Esophagus muscularis mucosa (tissue), 4 donors: ENCODE data around the gene RNF220. TPM values are rescaled to one million over a fixed set of nuclear protein-coding genes. Genes with fewer than 3 reads are reported as not detected.

ENCODE experiments used
- DNase-seq: peaks from one replicate; pipeline ENCODE4 v3.0.0-alpha.2; 2017; ENCODE audit errors: extremely low spot score
- H3K27ac ChIP-seq, 4 donors: fragments of 200-600 bp; sonication (generic); replicated peaks in 1 of 4; 1 replicate in 3 of 4; 2 replicates in 1 of 4; pipeline ENCODE4 v1.5.1; 2016 to 2019; ENCODE audit warnings: mild to moderate bottlenecking in 1 of 4
- H3K27me3 ChIP-seq, 4 donors: fragments of 200-600 bp; sonication (generic); one replicate each; pipeline versions ENCODE4 v1.5.1 to v1.6.0; 2016 to 2019
- H3K36me3 ChIP-seq, 4 donors: fragments of 200-600 bp; sonication (generic); one replicate each; pipeline ENCODE4 v1.5.1; 2016 to 2019
- H3K4me1 ChIP-seq, 4 donors: fragments of 200-600 bp; sonication (generic); one replicate each; pipeline ENCODE4 v1.5.1; 2016 to 2019
- H3K4me3 ChIP-seq, 4 donors: fragments of 200-600 bp; sonication (generic); 1 replicate in 2 of 4; 2 replicates in 2 of 4; pipeline ENCODE4 v1.5.1; 2016 to 2019; ENCODE audit warnings: mild to moderate bottlenecking in 4 of 4, moderate library complexity in 1 of 4
- H3K9me3 ChIP-seq, 4 donors: fragments of 200-600 bp; sonication (generic); 1 replicate in 3 of 4; 2 replicates in 1 of 4; pipeline ENCODE4 v1.5.1; 2016 to 2019
- EP300 ChIP-seq: sonication (generic); formaldehyde crosslinking; IDR thresholded peaks from one replicate; pipeline ENCODE4 v1.6.1; 2017; ENCODE audit warnings: antibody characterized with exemption
- POLR2A ChIP-seq: fragments of 450-650 bp; IDR thresholded peaks from one replicate; pipeline ENCODE4 v1.6.1; 2017; ENCODE audit warnings: antibody characterized with exemption, moderate library complexity, mild to moderate bottlenecking, low read depth
- POLR2AphosphoS5 ChIP-seq, 2 donors: sonication (generic); formaldehyde crosslinking; IDR thresholded peaks; one replicate each; pipeline ENCODE4 v1.6.1; 2017; ENCODE audit warnings: antibody characterized with exemption in 2 of 2
- WGBS: methylation state at CpG from one replicate; pipeline ENCODE4 v1.1.5; 2018; 5-methylcytosine and 5-hydroxymethylcytosine counted together
- intact Hi-C: fragments of 100-400 bp; cut with DNase I; formaldehyde crosslinking; loops from one replicate; pipeline ENCODE4 v1.15.1; 2023
- total RNA-seq, 4 donors: library from RNA; depleted of rRNA; stranded (reverse); fragments of >200 nt; gene quantifications; one replicate each; pipeline versions ENCODE4 v1.1.0 to v1.2.1, GENCODE V29; 2016
- TF ChIP-seq, protein P1 (sequence below), 3 experiments: fragments of 200-600 bp in 2 of 3; fragments of 450-650 bp in 1 of 3; sonication (generic) in 2 of 3; IDR thresholded peaks; one replicate each; pipeline ENCODE4 v1.5.1; 2017 to 2019; ENCODE audit warnings: antibody characterized with exemption in 3 of 3, mild to moderate bottlenecking in 2 of 3, moderate library complexity in 1 of 3

RNF220 gene
- total RNA-seq, 4 donors from 2014 or later, result 112 to 157 (median 126) TPM

DNA sequence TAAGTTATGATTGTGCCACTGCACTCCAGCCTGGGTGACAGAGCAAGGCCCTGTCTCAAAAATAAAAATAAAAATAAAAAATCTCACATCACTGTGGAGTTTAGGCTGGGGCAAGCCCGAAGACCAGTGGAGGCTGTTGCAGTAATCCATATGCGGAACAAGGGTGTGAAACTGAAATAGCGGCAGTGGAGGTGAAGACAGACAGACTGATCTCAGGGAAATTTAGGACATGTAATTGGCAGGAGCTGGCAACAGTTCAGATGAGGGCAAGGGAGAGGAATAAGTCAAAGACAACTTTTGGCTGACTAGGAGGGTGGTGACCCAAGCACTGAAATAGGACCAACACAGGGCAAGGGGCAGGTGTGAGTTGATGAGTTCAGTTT is 277.8 kb downstream of the RNF220 start:
- H3K9me3 ChIP-seq, result no peaks in the 10 kb centered on the region
- H3K36me3 ChIP-seq, result no peaks in the 10 kb centered on the region
- 96% methylated on average over 3 of the region's 3 CpGs for WGBS
- no peaks in the 10 kb centered on the region for H3K27me3 ChIP-seq
- TF ChIP-seq POLR2A (no peak), EP300 (no peak), POLR2AphosphoS5 (IDR thresholded peaks at IDR 0.05) (no peak)
- TF ChIP-seq, protein P1, sequence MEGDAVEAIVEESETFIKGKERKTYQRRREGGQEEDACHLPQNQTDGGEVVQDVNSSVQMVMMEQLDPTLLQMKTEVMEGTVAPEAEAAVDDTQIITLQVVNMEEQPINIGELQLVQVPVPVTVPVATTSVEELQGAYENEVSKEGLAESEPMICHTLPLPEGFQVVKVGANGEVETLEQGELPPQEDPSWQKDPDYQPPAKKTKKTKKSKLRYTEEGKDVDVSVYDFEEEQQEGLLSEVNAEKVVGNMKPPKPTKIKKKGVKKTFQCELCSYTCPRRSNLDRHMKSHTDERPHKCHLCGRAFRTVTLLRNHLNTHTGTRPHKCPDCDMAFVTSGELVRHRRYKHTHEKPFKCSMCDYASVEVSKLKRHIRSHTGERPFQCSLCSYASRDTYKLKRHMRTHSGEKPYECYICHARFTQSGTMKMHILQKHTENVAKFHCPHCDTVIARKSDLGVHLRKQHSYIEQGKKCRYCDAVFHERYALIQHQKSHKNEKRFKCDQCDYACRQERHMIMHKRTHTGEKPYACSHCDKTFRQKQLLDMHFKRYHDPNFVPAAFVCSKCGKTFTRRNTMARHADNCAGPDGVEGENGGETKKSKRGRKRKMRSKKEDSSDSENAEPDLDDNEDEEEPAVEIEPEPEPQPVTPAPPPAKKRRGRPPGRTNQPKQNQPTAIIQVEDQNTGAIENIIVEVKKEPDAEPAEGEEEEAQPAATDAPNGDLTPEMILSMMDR (IDR thresholded peaks at IDR 0.05), result no peak
- no peak for DNase-seq
- no peak overlapping the region for H3K4me3 ChIP-seq
- H3K4me1 ChIP-seq, result peaks cover 0 to 7% (median 0%) of the 10 kb centered on the region in 4 donors
- intact Hi-C loops, result no loop called here
- no peak overlapping the region for H3K27ac ChIP-seq

DNA sequence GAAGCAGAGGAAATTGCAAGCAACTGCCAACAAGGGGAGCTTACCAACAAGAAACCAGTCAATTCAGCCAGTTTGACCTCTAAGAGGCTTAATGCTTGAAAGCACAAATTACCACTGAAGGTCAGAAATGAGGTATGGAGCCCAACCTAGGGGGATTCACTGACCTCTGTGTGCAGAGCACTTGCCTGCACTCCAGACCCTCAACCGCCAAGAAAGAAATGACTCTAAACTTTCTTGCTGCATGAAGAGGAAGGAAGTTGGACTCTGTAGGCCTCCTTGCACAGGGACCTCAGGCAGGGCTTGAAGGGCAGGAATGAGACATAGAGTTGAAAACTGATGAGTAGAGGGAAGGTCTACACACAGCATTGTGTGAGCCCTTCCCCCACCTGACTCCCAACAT is 279.5 kb downstream of the RNF220 start:
- no peaks in the 10 kb centered on the region for H3K27me3 ChIP-seq
- 80% methylated on average over 1 of the region's 1 CpG for WGBS
- TF ChIP-seq POLR2AphosphoS5 (IDR thresholded peaks at IDR 0.05) (no peak), POLR2A (no peak), EP300 (no peak)
- TF ChIP-seq, protein P1 (IDR thresholded peaks at IDR 0.05), result no peak
- no peaks in the 10 kb centered on the region for H3K9me3 ChIP-seq
- DNase-seq, result no peak
- no peak overlapping the region for H3K4me3 ChIP-seq
- no peak overlapping the region for H3K27ac ChIP-seq
- no peaks in the 10 kb centered on the region for H3K4me1 ChIP-seq
- no peaks in the 10 kb centered on the region for H3K36me3 ChIP-seq
- intact Hi-C loops, result no loop called here

DNA sequence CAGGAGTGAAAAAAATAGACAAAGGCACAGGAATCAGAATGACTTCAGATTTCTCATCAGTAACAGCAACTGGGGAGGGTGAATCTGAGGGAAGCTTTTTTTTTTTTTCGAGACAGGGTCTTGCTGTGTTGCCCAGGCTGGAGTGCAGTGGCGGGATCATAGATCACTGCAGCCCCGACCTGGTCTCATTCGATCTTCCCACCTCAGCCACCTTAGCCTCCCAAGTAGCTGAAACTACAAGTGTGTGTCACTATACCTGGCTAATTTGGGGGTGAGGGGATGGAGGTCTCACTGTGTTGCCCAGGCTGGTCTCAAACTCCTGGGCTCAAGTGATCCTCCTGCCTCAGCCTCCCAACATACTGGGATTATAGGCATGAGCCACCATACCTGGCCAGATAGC is 280.2 kb downstream of the RNF220 start:
- no peak for TF ChIP-seq POLR2A
- intact Hi-C loops, result no loop called here
- Histone ChIP-seq H3K27me3 (no peaks in the 10 kb centered on the region), H3K4me1 (no peaks in the 10 kb centered on the region), H3K36me3 (no peaks in the 10 kb centered on the region), H3K9me3 (no peaks in the 10 kb centered on the region), H3K27ac (no peak overlapping the region), H3K4me3 (no peak overlapping the region)
- no peak for DNase-seq
- WGBS, result 95% methylated on average over 4 of the region's 4 CpGs

DNA sequence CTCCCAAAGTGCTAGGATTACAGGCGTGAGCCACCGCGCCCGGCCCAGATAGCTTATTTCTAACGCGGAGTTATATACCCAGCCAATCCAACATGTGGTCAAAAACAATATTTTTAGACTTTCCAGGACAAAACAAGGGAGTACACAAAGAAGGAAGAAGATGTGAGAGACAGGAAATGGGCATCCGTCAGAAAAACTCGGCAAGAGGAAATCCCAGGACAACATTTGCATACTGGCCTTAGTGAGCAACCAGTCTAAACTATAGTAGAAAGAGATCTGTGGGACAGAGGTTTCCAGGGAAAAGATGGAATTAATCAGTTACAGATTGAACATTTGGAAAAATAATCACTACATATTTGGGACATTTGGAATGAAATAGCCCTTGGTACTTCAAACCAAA is 280.8 kb downstream of the RNF220 start:
- WGBS, result 78% methylated on average over 8 of the region's 8 CpGs
- H3K27me3 ChIP-seq, result no peaks in the 10 kb centered on the region
- no peaks in the 10 kb centered on the region for H3K36me3 ChIP-seq
- H3K27ac ChIP-seq, result no peak overlapping the region
- intact Hi-C loops, result no loop called here
- H3K4me1 ChIP-seq, result no peaks in the 10 kb centered on the region
- H3K9me3 ChIP-seq, result no peaks in the 10 kb centered on the region
- TF ChIP-seq POLR2A, result no peak
- no peak for TF ChIP-seq POLR2AphosphoS5 (IDR thresholded peaks at IDR 0.05)
- no peak for TF ChIP-seq EP300
- TF ChIP-seq, protein P1 (IDR thresholded peaks at IDR 0.05), result no peak
- DNase-seq, result no peak
- no peak overlapping the region for H3K4me3 ChIP-seq

- no peaks in the 10 kb centered on the region for H3K36me3 ChIP-seq
- no peaks in the 10 kb centered on the region for H3K4me1 ChIP-seq
- no peak for DNase-seq
- TF ChIP-seq, protein P1 (IDR thresholded peaks at IDR 0.05), result no peak
- TF ChIP-seq POLR2A, result no peak
- no peak for TF ChIP-seq POLR2AphosphoS5 (IDR thresholded peaks at IDR 0.05)
- TF ChIP-seq EP300, result no peak
- WGBS, result 88% methylated on average over 12 of the region's 12 CpGs
- no peak overlapping the region for H3K27ac ChIP-seq
- H3K27me3 ChIP-seq, result no peaks in the 10 kb centered on the region
- intact Hi-C loops, result no loop called here
- H3K4me3 ChIP-seq, result no peak overlapping the region
- no peaks in the 10 kb centered on the region for H3K9me3 ChIP-seq
Observed at GRCh38 chr1:44688760-44689446, 283.8 kb downstream of the RNF220 start.
